NCI-H1694 treated with DMSO at 0.1 percent for 48 hours (cell line): Measurements from ENCODE around the gene RAB3B.

ENCODE experiments used
- DNase-seq: peaks from one replicate; lab custom pipeline; 2025; lab: John Stamatoyannopoulos, UW

RAB3B gene

DNA sequence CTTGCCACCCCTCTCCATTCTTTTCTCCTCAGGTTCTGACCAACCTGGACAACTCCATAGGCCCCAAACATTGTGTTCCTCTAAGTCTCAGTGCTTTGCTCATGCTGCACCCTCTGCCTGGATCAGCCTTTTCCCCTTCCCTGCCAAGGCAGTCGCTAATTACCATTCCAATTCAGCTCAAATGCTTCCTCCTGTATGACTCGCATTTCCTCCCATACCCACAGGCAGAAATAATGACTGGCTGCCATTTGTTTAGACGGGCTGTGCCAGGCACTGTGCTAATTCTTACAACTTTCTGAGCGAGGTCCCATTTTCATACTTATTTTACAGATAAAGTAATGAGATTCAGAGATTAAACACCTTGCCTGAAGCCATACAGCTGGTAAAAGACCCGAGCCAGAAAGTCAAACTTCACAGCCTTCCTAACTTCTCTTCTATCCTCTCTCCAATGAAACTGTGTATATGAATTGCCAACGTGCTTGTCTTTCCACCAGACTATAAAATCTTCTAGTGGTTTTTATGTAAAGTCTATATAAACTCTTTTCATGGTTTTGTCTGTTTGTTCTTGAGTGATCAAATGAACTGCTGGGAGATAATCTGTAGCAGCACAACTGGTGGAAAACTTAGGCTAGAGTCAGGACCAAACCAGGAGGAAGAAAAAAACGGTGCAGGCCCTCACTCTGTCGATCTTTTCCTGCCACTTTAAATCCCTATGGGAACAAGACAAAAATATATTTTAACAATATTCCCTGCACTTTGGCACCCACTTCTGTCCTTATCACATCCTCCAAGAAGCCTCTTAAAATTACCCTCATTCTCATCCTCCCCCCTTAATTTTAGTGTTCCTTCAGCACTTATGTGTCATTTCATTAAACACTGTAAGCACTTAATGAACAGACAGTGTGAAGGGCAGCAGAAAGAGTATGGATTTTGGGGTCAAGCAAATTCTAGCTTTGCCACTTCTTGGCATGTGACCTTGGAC is 33.7 kb downstream of the RAB3B start:
- DNase-seq = no peak

DNA sequence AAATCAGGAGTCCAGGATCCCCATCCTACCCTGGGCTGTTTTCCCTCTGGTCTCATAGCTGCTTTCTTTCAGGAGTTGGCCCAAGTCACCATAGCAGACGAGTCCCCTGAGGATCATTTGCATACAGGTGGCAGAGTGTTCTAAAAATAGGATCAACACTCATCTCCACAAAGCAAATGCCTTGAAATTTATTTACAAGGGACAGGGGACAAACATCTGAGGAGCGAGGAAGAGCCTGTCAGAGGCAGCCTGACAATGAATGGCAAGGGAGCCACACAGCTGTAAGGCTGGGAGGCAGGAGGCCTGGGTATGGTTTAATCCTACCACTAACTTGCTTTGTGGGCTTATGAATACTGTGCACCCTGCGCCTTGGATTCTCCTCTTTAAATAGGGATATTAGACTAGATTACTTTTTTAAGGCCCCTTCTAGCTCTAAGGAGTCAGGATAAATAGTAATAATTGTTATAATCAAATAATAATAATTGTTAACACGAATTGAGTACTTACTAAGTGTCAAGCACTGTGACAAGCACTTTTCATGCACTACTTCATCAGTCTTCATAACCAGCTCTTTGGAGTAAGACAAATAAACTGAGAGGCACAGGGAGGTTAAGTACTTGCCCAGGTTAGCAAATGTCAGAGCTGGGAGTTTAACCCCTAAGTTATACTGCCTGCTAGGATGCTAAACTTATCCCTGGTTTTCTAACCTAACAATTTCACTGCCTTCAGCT is 34.5 kb downstream of the RAB3B start:
- no peak for DNase-seq

DNA sequence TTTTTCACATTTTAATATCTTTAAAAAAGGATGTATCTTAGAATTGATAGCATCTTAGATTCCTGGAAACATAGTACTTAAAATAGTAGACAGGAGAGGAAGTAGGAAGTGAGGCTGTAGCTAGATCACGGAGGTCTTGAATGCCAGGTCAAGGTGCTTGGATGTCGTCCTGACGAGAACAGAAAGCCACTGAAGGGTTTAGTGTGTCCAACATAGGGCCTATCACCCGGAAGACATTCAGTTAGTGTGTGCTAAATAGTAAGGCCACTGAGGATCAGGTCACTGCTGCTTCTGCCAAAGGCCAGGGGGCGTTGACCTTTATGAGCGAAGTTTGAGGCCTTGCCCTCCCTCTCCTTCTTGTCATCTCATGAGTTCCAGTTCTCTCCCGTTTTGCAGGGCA is 35.7 kb downstream of the RAB3B start:
- DNase-seq = no peak

DNA sequence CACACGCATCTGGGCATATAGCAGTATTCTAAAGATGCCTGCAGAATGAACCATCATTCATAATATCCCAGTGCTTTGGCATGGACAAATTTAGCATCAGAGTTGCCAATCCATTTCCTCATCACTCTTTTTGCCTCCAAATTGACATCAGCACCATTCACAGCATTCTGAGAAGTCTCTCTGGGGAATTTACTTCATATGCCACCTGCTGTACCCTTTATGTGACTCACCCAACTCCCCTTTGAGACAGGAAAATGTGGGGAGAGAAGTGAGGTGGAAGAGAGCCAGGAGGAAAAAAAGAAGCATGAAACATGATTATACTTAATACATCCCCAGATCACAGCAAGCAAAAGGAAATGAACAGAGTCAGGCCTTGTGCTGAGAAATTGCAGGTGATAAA is 37.4 kb downstream of the RAB3B start:
- no peak for DNase-seq

DNA sequence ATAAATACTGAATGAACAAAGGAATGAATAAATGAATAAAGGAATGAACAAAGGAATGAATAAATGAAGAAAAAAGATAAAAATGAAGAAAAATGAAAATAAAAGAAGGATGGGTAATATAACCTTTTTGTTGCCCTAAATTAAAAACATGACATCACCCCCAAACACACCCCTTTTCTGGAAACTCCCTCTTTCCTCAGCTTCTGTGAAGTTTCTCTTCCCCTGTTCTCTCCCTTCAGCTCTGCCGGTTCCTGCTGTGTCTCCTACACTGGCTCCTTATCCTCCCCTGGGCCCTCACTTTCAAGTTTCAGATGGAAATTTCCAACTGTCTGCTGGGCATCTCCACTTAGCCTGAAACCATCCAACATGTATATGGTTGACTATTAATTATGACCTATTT is 37.9 kb downstream of the RAB3B start:
- DNase-seq = no peak

DNA sequence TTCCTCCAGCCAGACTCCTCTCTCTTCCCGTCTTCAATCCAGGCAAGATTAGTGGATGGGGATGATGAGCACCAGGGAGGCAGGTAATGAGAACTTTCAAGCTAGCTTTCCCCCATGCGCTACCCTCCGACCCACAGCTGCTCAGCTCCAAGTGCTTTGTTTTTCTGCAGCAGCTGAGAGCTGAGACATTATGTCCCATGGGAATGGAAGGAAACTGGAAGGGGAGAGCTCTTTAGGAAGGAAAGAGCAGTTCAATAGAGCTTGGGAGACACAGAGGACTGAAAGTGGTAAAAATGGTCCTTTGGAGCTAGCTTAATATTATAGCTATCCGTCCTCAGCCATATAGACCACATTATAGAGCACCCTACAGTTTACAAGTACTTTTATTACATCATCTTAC is 39.8 kb downstream of the RAB3B start:
- no peak for DNase-seq

- no peak for DNase-seq
These were observed 41.3 kb downstream of the RAB3B start for GRCh38 chr1:51949014-51949702.

GRCh38 chr1:51948491-51948915 is 42.0 kb downstream of the RAB3B start:
- no peak for DNase-seq

GRCh38 chr1:51946300-51946699 is 44.2 kb downstream of the RAB3B start:
- no peak for DNase-seq

GRCh38 chr1:51945591-51945990 is 44.9 kb downstream of the RAB3B start:
- DNase-seq = no peak

- no peak for DNase-seq
These were observed 48.2 kb downstream of the RAB3B start for GRCh38 chr1:51942281-51942680.

DNA sequence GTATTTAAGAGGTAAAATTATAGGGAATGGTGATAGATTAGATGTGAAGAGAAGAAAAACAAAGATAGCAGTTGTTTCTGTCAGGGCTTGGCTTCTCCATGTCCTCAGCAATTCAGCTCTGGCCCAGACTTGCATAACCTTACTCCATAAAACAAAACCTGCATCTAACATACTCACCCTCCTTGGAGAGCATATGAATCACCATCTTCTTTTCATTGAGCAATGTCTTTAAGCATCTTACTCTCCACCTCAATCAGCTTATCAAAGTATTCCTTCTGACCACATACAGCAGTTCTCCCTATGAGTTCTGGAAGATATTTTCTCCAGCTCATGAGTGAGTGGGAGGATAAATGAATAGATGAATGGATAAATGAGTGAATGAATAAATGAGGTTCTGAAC is 49.0 kb downstream of the RAB3B start:
- no peak for DNase-seq

DNA sequence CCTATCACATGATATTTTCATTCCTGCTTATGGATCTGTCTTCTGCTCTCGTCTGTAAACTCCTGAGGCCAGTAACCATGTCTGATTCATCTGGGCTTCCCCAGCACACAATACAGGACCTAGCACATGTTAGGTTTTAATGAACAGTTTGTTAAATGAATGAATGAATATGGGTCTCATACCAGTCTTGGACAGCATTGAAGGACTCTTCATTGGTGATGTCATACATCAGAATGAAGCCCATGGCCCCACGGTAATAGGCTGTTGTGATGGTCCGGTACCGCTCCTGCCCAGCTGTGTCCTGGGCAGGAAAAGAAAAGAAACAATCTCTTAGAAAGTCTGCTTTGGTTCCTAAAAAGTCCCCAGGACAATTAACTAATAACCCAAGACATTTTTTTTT is 53.4 kb downstream of the RAB3B start:
- DNase-seq = no peak

DNA sequence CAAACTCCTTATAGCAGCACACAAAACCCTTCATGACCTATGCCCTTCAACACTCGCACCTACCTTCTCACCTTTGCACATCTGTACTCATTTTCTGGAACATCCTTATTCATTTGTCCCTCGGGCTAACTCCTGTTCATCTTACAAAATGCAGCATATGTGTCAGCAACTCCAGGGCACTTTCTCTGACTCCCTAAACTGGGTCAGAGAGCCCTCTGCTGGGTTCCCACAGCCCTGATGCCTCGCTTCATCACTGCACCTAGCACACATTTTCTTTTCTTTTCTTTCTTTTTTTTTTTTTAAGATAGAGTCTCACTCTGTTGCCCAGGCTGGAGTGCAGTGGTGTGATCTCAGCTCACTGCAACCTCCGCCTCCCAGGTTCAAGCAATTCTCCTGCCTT is 54.0 kb downstream of the RAB3B start:
- DNase-seq = no peak

- DNase-seq = no peak
These were observed 57.2 kb downstream of the RAB3B start for GRCh38 chr1:51933344-51933743.

DNA sequence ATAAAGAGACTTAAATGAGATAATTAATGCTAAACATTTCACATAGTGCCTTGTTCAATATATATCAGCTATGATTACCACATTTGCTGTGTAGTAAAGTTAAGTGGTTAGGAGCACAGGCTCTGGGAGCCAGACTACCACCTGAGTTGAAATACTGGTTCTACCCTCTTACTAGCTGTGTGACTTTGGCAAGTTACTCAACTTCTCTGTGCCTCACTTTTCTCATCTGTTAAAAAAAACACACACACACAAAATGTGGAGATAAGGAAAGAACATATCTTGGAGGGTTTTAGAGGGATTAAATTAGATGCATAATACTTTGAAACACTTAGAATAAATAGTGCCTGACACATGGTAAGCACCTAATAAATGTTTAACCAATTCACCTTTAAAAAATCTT is 60.2 kb downstream of the RAB3B start:
- no peak for DNase-seq

GRCh38 chr1:51928896-51929295 is 61.6 kb downstream of the RAB3B start:
- DNase-seq = no peak

GRCh38 chr1:51927029-51927428 is 63.5 kb downstream of the RAB3B start:
- no peak for DNase-seq

GRCh38 chr1:51926171-51926812 is 64.2 kb downstream of the RAB3B start:
- no peak for DNase-seq

- DNase-seq = no peak
These were observed 66.0 kb downstream of the RAB3B start for GRCh38 chr1:51924455-51924854.

GRCh38 chr1:51922040-51922439 is 68.5 kb downstream of the RAB3B start:
- DNase-seq = no peak

DNA sequence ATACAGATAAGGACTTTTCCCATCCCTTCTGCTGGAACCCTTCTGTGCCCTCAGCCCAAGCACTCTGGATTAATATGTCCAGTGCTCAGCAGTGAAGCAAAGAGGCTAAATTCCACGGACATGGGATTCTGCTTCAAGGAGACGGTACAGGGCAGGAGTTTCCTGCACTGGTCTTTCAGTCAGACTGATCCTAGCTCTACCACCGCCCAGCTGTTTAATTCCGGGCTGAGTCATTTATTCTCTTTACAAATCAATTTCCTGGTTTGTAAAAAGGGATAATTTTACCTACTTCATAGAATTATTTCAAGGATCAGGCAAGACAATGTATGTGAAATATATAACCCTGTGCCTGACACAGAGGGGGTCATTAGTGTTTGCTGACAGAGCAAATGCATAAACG is 70.4 kb downstream of the RAB3B start:
- DNase-seq = no peak
